GM12878 (cell line): ENCODE measurements around the gene SELENOO.

Experiments used
- CBX3 ChIP-seq: fragments of 200-600 bp; sonication (generic); IDR thresholded peaks from 2 replicates; pipeline ENCODE4 v1.6.1; 2016; ENCODE audit warnings: low read depth, borderline replicate concordance
- CREB1 ChIP-seq: IDR thresholded peaks from 2 replicates; pipeline ENCODE4 v1.6.1; 2012; ENCODE audit warnings: low read depth, mild to moderate bottlenecking, inconsistent platforms
- CTCF ChIP-seq, 3 experiments: IDR thresholded peaks in 2 of 3; conservative IDR thresholded peaks in 1 of 3; 2 replicates each; pipeline ENCODE4 v1.5.1; 2011; ENCODE audit warnings: low read depth in 3 of 3, low read length in 3 of 3, mild to moderate bottlenecking in 3 of 3, control low read depth in 2 of 3, moderate library complexity in 2 of 3, inconsistent platforms in 1 of 3, mixed read lengths in 1 of 3; ENCODE audit not compliant: control insufficient read depth in 2 of 3, insufficient read depth in 1 of 3; ENCODE audit errors: extremely low read depth in 1 of 3
- JUND ChIP-seq: IDR thresholded peaks from 2 replicates; pipeline ENCODE4 v1.6.1; 2012; ENCODE audit warnings: low read depth, mild to moderate bottlenecking, low read length, improper control_type of control experiment, moderate library complexity
- POLR2AphosphoS5 ChIP-seq: IDR thresholded peaks from 2 replicates; pipeline ENCODE4 v1.6.1; 2011; ENCODE audit warnings: mild to moderate bottlenecking, low read length, inconsistent platforms
- PRDM15 ChIP-seq: fragments of 450-650 bp; formaldehyde crosslinking; IDR thresholded peaks from 2 replicates; pipeline ENCODE4 v1.4.0; 2020; ENCODE audit warnings: mild to moderate bottlenecking, moderate library complexity
- RAD21 ChIP-seq: IDR thresholded peaks from 2 replicates; pipeline ENCODE4 v1.6.1; 2011; ENCODE audit warnings: mild to moderate bottlenecking, low read depth, low read length, moderate library complexity; ENCODE audit not compliant: insufficient read depth
- SIN3A ChIP-seq: IDR thresholded peaks from 2 replicates; pipeline ENCODE4 v1.6.1; 2012; ENCODE audit warnings: low read depth, low read length, improper control_type of control experiment

GRCh38 chr22:50208430-50208938, 7.7 kb downstream of the SELENOO start:
- TF ChIP-seq CTCF (IDR thresholded peaks at IDR 0.05 in 2 of 3, conservative IDR thresholded peaks at IDR 0.05 in 1 of 3; ENCODE audit: control insufficient read depth in 2 of 3, extremely low read depth in 1 of 3, insufficient read depth in 1 of 3, low read depth in 3 of 3, low read length in 3 of 3) (no peak), CBX3 (no peak), CREB1 (no peak), POLR2AphosphoS5 (no peak), SIN3A (no peak), RAD21 (no peak), PRDM15 (CRISPR knock-in tag) (no peak), JUND (no peak)
